Lung (tissue), 12 donors: ENCODE measurements around the gene FBP1. TPM values are rescaled to one million over a fixed set of nuclear protein-coding genes. Genes with fewer than 3 reads are reported as not detected.
A peak's percentile ranks its signal among the peaks of the same experiment; 100 is the strongest.

ENCODE experiments used
- ATAC-seq: fragments of 200-7000 bp; cut with Tn5 transposase; one replicate; pipeline ENCODE4 v1.9.1; 2020; ENCODE audit warnings: moderate number of reproducible peaks; ENCODE audit not compliant: insufficient read depth, low FRiP score
- DNase-seq, 3 donors: peaks; one replicate each; pipeline ENCODE4 v3.0.0-alpha.2; 2013 to 2017
- H3K27ac ChIP-seq, 2 donors: one replicate each; pipeline ENCODE4 v1.5.1; 2013; ENCODE audit warnings: mild to moderate bottlenecking in 2 of 2, moderate library complexity in 2 of 2, control low read depth in 1 of 2, inconsistent platforms in 1 of 2, low read depth in 1 of 2, low read length in 1 of 2
- H3K27me3 ChIP-seq, 3 donors: one replicate each; pipeline ENCODE4 v1.5.1; 2013; ENCODE audit warnings: low read length in 2 of 3; ENCODE audit not compliant: control insufficient read depth in 3 of 3, insufficient read depth in 3 of 3
- H3K36me3 ChIP-seq, 4 donors: one replicate each; pipeline ENCODE4 v1.5.1; 2013; ENCODE audit warnings: low read length in 4 of 4, mild to moderate bottlenecking in 1 of 4, moderate library complexity in 1 of 4; ENCODE audit not compliant: control insufficient read depth in 4 of 4, insufficient read depth in 4 of 4
- H3K4me1 ChIP-seq, 5 donors: one replicate each; pipeline ENCODE4 v1.5.1; 2013; ENCODE audit warnings: low read length in 5 of 5, mild to moderate bottlenecking in 2 of 5, moderate library complexity in 1 of 5; ENCODE audit not compliant: control insufficient read depth in 5 of 5, insufficient read depth in 5 of 5
- H3K4me3 ChIP-seq: one replicate; pipeline ENCODE4 v1.5.1; 2013; ENCODE audit warnings: mild to moderate bottlenecking, control low read depth, moderate library complexity
- H3K9ac ChIP-seq, 2 donors: one replicate each; pipeline ENCODE4 v1.5.1; 2013; ENCODE audit warnings: low read length in 2 of 2, control low read depth in 1 of 2; ENCODE audit not compliant: insufficient read depth in 1 of 2
- H3K9me3 ChIP-seq, 4 donors: one replicate each; pipeline ENCODE4 v1.5.1; 2013; ENCODE audit warnings: low read length in 3 of 4, mild to moderate bottlenecking in 1 of 4, moderate library complexity in 1 of 4; ENCODE audit not compliant: control insufficient read depth in 4 of 4, insufficient read depth in 3 of 4
- WGBS, 2 donors: extraction: QIAGEN DNeasy Blood & Tissue Kit; methylation state at CpG; one replicate each; pipeline ENCODE4 v1.1.7; 2013; 5-methylcytosine and 5-hydroxymethylcytosine counted together
- polyA plus RNA-seq, 2 donors: library from polyadenylated mRNA; stranded (reverse); fragments of 200-250 nt; gene quantifications; one replicate each; pipeline ENCODE4 v1.2.1, GENCODE V29; 2013
- total RNA-seq, 2 donors: library from RNA; depleted of rRNA in 1 of 2; stranded (reverse); fragments of >200 nt in 1 of 2; gene quantifications; one replicate each; pipeline ENCODE4 v1.2.1, GENCODE V29; 2014 to 2021
- TF ChIP-seq, protein P1 (sequence below): IDR thresholded peaks from 2 replicates; pipeline ENCODE4 v1.5.1; 2012; ENCODE audit warnings: mild to moderate bottlenecking; ENCODE audit errors: control extremely low read depth, extremely low read depth
- donor health status: control.
- donor health status: control.
- donor health status: Bipolar disorder and iron deficiency.
- donor health status: healthy.
- donor health status: DM: yes; HTN: yes; CAD: no.

FBP1 gene
- total and polyA plus RNA-seq, 4 donors = 17.1 to 259 (median 154) TPM

DNA sequence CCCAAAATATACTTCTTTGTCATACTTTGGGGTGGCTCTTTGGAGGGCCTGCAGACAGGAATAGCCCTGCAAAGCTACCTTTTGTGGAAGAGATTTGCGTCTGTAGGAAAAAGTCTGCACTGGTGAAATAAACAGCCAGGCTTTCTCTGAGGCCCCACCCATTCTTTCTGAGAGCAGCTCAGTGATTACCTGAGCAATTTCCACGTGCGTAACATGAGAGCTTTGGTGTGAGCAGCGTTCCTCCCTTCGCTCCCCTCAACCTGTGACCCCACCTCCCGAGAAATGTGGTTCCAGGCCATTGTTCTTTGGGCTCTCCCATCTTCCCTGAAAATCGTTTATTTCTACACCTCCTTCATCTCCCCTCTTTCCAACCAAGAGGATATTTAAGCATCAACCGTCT lies 23.8 kb upstream of the FBP1 start:
- ATAC-seq (no peak), DNase-seq (no peak)
- Histone ChIP-seq H3K36me3 (no peaks in the 10 kb centered on the region), H3K4me1 (no peaks in the 10 kb centered on the region), H3K9me3 (no peaks in the 10 kb centered on the region), H3K9ac (no peak overlapping the region), H3K27me3 (no peaks in the 10 kb centered on the region), H3K4me3 (no peak overlapping the region), H3K27ac (no peak overlapping the region)
- TF ChIP-seq, protein P1, sequence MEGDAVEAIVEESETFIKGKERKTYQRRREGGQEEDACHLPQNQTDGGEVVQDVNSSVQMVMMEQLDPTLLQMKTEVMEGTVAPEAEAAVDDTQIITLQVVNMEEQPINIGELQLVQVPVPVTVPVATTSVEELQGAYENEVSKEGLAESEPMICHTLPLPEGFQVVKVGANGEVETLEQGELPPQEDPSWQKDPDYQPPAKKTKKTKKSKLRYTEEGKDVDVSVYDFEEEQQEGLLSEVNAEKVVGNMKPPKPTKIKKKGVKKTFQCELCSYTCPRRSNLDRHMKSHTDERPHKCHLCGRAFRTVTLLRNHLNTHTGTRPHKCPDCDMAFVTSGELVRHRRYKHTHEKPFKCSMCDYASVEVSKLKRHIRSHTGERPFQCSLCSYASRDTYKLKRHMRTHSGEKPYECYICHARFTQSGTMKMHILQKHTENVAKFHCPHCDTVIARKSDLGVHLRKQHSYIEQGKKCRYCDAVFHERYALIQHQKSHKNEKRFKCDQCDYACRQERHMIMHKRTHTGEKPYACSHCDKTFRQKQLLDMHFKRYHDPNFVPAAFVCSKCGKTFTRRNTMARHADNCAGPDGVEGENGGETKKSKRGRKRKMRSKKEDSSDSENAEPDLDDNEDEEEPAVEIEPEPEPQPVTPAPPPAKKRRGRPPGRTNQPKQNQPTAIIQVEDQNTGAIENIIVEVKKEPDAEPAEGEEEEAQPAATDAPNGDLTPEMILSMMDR = no peak
- WGBS, 2 donors = 73 to 82% methylated on average over 8 of the region's 8 CpGs

DNA sequence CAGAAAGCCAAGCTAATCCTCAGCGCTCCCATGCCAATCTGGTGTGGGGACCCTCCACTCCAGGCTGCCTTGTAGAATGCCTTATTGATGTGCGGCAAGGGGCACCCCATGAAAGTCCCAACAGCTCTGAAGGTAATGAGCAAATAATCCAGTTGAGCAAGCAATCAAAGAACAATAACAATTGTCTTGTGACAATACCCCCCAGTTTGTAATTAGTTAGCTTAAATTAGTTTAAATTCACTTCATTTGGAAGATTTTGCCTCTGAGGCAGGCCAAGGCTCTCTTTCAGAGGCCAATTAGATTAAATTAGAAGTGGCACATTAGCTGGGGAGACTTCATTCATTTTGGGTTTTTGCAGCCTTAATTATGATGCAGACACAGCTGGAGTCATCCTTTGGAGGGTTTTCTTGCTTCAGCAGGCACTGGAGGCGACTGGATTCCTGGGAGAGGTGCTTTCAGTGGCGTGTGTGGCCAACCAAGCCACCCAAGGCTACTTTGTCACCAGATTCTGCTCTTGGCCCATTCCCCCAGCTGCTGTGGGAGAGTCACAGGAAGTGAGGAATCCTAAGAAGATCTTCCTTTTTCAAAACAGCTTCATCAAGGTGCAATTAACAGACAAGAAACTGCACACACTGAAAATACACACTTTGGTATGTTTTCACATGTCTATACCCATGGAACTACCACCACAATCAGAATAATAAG lies 17.9 kb upstream of the FBP1 start:
- Histone ChIP-seq H3K4me3 (no peak overlapping the region), H3K36me3 (no peaks in the 10 kb centered on the region), H3K27me3 (no peaks in the 10 kb centered on the region), H3K4me1 (peaks cover 0 to 1% (median 0%) of the 10 kb centered on the region in 5 donors), H3K9ac (no peak overlapping the region), H3K27ac (no peak overlapping the region), H3K9me3 (no peaks in the 10 kb centered on the region)
- WGBS, 2 donors = 80 to 88% methylated on average over 4 of the region's 4 CpGs
- TF ChIP-seq, protein P1 = no peak
- no peak for DNase-seq
- no peak for ATAC-seq

DNA sequence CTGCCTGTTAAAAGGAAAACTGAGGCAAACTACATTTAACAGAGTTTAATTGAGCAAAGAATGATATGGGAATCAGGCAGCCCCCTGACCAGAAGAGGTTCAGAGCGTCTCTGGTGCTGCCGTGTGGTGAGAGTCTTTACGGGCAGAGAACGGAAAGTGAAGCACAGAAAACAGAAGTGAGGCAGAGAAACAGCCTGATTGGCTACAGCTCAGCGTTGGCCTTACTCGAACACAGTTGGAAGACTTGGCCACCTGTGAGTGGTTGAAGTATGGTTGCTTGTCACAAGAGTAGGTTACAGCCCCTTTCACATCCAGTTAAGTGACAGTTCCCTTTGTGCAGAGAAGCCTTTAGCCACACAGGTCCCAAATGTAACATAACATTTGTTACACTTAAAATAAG lies 16.9 kb upstream of the FBP1 start:
- peaks cover 0 to 1% (median 0%) of the 10 kb centered on the region in 5 donors for H3K4me1 ChIP-seq
- TF ChIP-seq, protein P1 = no peak
- H3K9me3 ChIP-seq = no peaks in the 10 kb centered on the region
- DNase-seq (peak in 2 of 3 donors; percentile 44 to 56), ATAC-seq (peak; percentile 43)
- no peak overlapping the region for H3K4me3 ChIP-seq
- peak overlapping the region in 1 of 2 donors; percentile 34 for H3K9ac ChIP-seq
- peak overlapping the region in 1 of 2 donors; percentile 20 for H3K27ac ChIP-seq
- WGBS, 2 donors = 18 to 19% methylated on average over 6 of the region's 6 CpGs
- no peaks in the 10 kb centered on the region for H3K36me3 ChIP-seq
- no peaks in the 10 kb centered on the region for H3K27me3 ChIP-seq

DNA sequence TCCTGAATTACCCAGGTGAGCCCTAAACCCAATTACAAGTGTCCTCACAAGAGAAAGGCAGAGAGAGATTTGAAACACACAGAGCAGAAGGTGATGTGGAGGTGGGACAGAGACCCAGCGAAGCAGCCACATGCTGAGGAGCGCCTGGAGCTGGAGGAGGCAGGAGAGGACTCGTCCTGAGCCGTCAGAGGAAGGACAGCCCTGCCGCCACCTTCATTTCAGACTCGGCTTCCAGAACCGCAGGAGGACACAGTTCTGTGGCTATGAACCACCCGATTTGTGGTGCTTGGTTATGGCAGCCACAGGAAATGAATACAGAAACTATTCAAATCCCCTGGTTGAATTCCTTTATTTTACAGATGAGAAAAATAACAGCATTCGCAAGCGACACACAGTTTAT lies 16.4 kb upstream of the FBP1 start:
- ATAC-seq (no peak), DNase-seq (no peak)
- Histone ChIP-seq H3K4me3 (no peak overlapping the region), H3K9ac (no peak overlapping the region), H3K36me3 (no peaks in the 10 kb centered on the region), H3K4me1 (peaks cover 0 to 3% (median 0%) of the 10 kb centered on the region in 5 donors), H3K9me3 (no peaks in the 10 kb centered on the region), H3K27ac (peak overlapping the region in 1 of 2 donors; percentile 66), H3K27me3 (no peaks in the 10 kb centered on the region)
- WGBS, 2 donors = 65 to 74% methylated on average over 10 of the region's 10 CpGs
- TF ChIP-seq, protein P1 = no peak
